Thoracic aorta (tissue), 2 donors: ENCODE results near the gene PLPP1. TPM values are rescaled to one million over a fixed set of nuclear protein-coding genes. Genes with fewer than 3 reads are reported as not detected.
A peak's percentile ranks its signal among the peaks of the same experiment; 100 is the strongest.

Source experiments
- ATAC-seq: fragments of 150-250 bp; one replicate; pipeline ENCODE4 v1.8.0; 2017; ENCODE audit warnings: low read depth; ENCODE audit not compliant: insufficient number of reproducible peaks, low FRiP score
- DNase-seq: peaks from one replicate; pipeline ENCODE4 v3.0.0-alpha.2; 2020; ENCODE audit warnings: low spot score
- H3K27ac ChIP-seq, 2 donors: fragments of 200-600 bp; sonication (generic); 1 replicate in 1 of 2; 2 replicates in 1 of 2; pipeline ENCODE4 v1.5.1; 2016; ENCODE audit warnings: mild to moderate bottlenecking in 2 of 2, moderate library complexity in 2 of 2
- H3K27me3 ChIP-seq: fragments of 200-600 bp; sonication (generic); replicated peaks from 2 replicates; pipeline ENCODE4 v1.6.0; 2016; ENCODE audit warnings: mild to moderate bottlenecking; ENCODE audit not compliant: insufficient read depth
- H3K36me3 ChIP-seq: fragments of 200-600 bp; sonication (generic); one replicate; pipeline ENCODE4 v1.5.1; 2016
- H3K4me1 ChIP-seq, 2 donors: fragments of 200-600 bp; sonication (generic); 1 replicate in 1 of 2; 2 replicates in 1 of 2; pipeline versions ENCODE4 v1.5.1 to v1.6.0; 2016; ENCODE audit warnings: low read depth in 2 of 2, mild to moderate bottlenecking in 1 of 2; ENCODE audit not compliant: control insufficient read depth in 1 of 2
- H3K4me3 ChIP-seq: fragments of 200-600 bp; sonication (generic); 2 replicates; pipeline ENCODE4 v1.5.1; 2016; ENCODE audit warnings: mild to moderate bottlenecking
- H3K9me3 ChIP-seq: fragments of 200-600 bp; sonication (generic); 2 replicates; pipeline ENCODE4 v1.5.1; 2016
- CTCF ChIP-seq: fragments of 200-600 bp; sonication (generic); IDR thresholded peaks from one replicate; pipeline ENCODE4 v1.5.1; 2019; ENCODE audit warnings: antibody characterized with exemption
- total RNA-seq, 2 donors: library from RNA; depleted of rRNA; stranded (reverse); fragments of >200 nt; gene quantifications; one replicate each; pipeline versions ENCODE4 v1.1.0 to v1.2.3, GENCODE V29; 2016

PLPP1 gene
- total RNA-seq, 2 donors from 2014 or later, result 341 to 509 TPM

- TF ChIP-seq CTCF, result no peak
- Histone ChIP-seq H3K4me3 (no peak overlapping the region), H3K9me3 (no peaks in the 10 kb centered on the region), H3K27me3 (no peaks in the 10 kb centered on the region), H3K36me3 (no peaks in the 10 kb centered on the region), H3K27ac (no peak overlapping the region), H3K4me1 (peaks cover 10 to 38% of the 10 kb centered on the region in 2 donors)
- DNase-seq, result no peak
- no peak for ATAC-seq
These were observed 37.1 kb downstream of the PLPP1 start for GRCh38 chr5:55497712-55498111.

- TF ChIP-seq CTCF, result no peak
- H3K27me3 ChIP-seq, result no peaks in the 10 kb centered on the region
- peaks cover 28 to 47% of the 10 kb centered on the region in 2 donors for H3K4me1 ChIP-seq
These were observed 39.5 kb downstream of the PLPP1 start for GRCh38 chr5:55495216-55495615.

GRCh38 chr5:55492449-55492848, 42.3 kb downstream of the PLPP1 start:
- ATAC-seq, result no peak
- no peak for TF ChIP-seq CTCF
- H3K27ac ChIP-seq, result peak overlapping the region; percentile 5 to 30

More at GRCh38 chr5:55495216-55495615, 39.5 kb downstream of the PLPP1 start:
- no peak overlapping the region for H3K27ac ChIP-seq
- ATAC-seq, result no peak
- no peaks in the 10 kb centered on the region for H3K36me3 ChIP-seq
- no peak overlapping the region for H3K4me3 ChIP-seq
- H3K9me3 ChIP-seq, result no peaks in the 10 kb centered on the region
- no peak for DNase-seq

GRCh38 chr5:55485073-55485472, 49.7 kb downstream of the PLPP1 start:
- no peak overlapping the region for H3K27ac ChIP-seq
- ATAC-seq (no peak), DNase-seq (no peak)
- peaks cover 7% of the 10 kb centered on the region for H3K36me3 ChIP-seq
- peaks cover 6 to 32% of the 10 kb centered on the region in 2 donors for H3K4me1 ChIP-seq
- no peak overlapping the region for H3K4me3 ChIP-seq
- H3K9me3 ChIP-seq, result no peaks in the 10 kb centered on the region
- no peak for TF ChIP-seq CTCF
- no peaks in the 10 kb centered on the region for H3K27me3 ChIP-seq

More at GRCh38 chr5:55492449-55492848, 42.3 kb downstream of the PLPP1 start:
- no peaks in the 10 kb centered on the region for H3K9me3 ChIP-seq
- no peaks in the 10 kb centered on the region for H3K27me3 ChIP-seq
- no peaks in the 10 kb centered on the region for H3K36me3 ChIP-seq
- no peak for DNase-seq
- no peak overlapping the region for H3K4me3 ChIP-seq
- peaks cover 22 to 39% of the 10 kb centered on the region in 2 donors for H3K4me1 ChIP-seq

GRCh38 chr5:55484531-55484930, 50.2 kb downstream of the PLPP1 start:
- H3K36me3 ChIP-seq, result peaks cover 7% of the 10 kb centered on the region
- H3K4me1 ChIP-seq, result peaks cover 3 to 28% of the 10 kb centered on the region in 2 donors
- TF ChIP-seq CTCF, result no peak
- H3K27ac ChIP-seq, result no peak overlapping the region
- ATAC-seq, result no peak
- no peak overlapping the region for H3K4me3 ChIP-seq
- DNase-seq, result no peak
- no peaks in the 10 kb centered on the region for H3K27me3 ChIP-seq
- H3K9me3 ChIP-seq, result no peaks in the 10 kb centered on the region
